Measurements from ENCODE around the gene C3AR1.
A peak's percentile ranks its signal among the peaks of the same experiment; 100 is the strongest.
"Not testable (repeated sequence)": the region's sequence is repeated elsewhere in the genome, so short reads cannot be mapped to it uniquely, and the experiment has no call there.

Gene C3AR1

DNA sequence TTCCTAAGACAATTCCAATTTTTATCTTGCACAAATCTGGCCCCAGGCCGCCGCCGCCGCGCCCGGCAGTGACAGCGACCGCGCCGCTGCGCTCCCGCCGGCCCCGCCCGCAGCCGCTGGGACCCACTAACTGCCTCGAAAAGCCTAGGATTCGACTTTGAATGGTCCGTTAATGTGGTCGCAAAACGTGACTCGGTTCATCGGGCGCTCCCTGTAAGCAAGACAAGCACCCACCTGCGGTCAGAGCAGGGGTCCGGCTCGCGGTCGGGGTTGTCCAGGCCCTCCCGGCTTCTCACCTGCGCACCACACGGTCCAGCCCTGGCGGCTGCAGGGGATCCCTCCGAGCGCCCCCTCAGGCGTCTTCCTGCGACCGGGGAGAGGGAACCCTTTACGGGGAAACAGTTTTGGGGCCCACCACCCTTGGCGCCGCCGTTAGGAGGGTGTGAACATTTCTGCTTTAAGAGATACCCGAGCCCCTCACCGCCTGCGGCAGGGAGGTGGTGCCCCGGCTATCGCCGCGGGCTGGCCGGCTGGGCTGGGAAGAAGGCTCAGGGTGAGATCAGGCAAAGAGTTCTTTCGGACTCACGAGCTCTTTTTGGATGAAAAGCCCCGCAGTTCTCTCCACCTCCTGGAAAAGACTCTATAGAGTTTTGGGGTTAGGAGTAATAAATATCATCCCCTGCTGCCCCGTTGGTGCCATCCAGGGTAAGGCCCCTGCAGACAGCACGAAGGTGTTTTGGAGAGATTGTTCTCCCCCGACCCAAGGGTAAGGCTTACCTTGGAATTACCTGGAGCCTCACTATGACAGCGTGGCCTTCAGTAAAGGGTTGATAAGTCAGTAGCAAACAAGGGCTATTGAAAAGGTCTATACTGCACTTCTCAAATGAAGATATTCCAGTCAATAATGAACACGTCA lies 47.2 kb downstream of the C3AR1 start:
- no peaks in the 10 kb centered on the region for H3K4me1 ChIP-seq (ENCODE audit: control insufficient read depth, low read depth, low read length)
- H3K27me3 ChIP-seq (ENCODE audit: control insufficient read depth, insufficient read depth, low read length) = peaks cover 3% of the 10 kb centered on the region
- no peaks in the 10 kb centered on the region for H3K36me3 ChIP-seq (ENCODE audit: control insufficient read depth, low read depth, low read length)
- H3K4me3 ChIP-seq (ENCODE audit: low read length) = peak overlapping the region; percentile 74
- H3K9me3 ChIP-seq (ENCODE audit: control insufficient read depth, low read depth, low read length) = no peaks in the 10 kb centered on the region
- H3K27ac ChIP-seq (ENCODE audit: low read length) = no peak overlapping the region
- no peak overlapping the region for H3K9ac ChIP-seq (ENCODE audit: low read length)

DNA sequence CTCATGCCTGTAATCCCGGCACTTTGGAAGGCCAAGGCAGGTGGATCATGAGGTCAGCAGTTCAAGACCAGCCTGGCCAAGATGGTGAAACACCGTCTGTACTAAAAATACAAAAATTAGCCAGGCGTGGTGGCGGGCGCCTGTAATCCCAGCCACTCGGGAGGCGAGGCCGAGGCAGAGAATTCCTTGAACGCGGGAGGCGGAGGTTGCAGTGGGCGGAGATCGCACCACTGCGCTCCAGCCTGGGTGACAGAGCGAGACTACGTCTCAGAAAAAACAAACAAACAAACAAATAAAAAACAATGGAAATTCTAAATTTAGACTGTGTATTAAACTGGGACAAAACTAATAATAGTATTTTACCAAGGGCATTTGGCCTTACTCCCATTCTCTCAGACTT lies 47.9 kb downstream of the C3AR1 start:
- H3K27ac ChIP-seq (ENCODE audit: low read length); H3K27me3 ChIP-seq (ENCODE audit: control insufficient read depth, insufficient read depth, low read length); H3K4me1 ChIP-seq (ENCODE audit: control insufficient read depth, low read depth, low read length); H3K9me3 ChIP-seq (ENCODE audit: control insufficient read depth, low read depth, low read length); H3K9ac ChIP-seq (ENCODE audit: low read length); H3K36me3 ChIP-seq (ENCODE audit: control insufficient read depth, low read depth, low read length): not testable (repeated sequence)
- peak overlapping the region; percentile 74 for H3K4me3 ChIP-seq (ENCODE audit: low read length)

DNA sequence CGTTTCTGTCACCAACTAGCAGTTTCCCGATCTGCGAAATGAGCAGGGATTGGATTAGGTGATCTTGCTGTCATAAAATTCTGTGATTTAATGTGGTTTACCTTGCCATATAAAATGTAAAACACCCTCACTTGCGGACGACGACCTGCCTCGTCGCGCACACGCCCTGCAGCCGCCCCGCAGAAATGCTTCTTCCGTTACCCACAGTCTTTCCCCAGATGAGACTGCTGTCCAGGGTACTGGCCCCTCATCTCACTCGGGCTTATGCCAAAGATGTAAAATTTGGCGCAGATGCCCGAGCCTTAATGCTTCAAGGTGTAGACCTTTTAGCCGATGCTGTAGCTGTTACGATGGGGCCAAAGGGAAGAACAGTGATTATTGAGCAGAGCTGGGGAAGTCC lies 51.3 kb downstream of the C3AR1 start:
- Histone ChIP-seq H3K27me3 (ENCODE audit: control insufficient read depth, insufficient read depth, low read length) (peaks cover 3% of the 10 kb centered on the region), H3K4me3 (ENCODE audit: low read length) (no peak overlapping the region), H3K9ac (ENCODE audit: low read length) (no peak overlapping the region)

DNA sequence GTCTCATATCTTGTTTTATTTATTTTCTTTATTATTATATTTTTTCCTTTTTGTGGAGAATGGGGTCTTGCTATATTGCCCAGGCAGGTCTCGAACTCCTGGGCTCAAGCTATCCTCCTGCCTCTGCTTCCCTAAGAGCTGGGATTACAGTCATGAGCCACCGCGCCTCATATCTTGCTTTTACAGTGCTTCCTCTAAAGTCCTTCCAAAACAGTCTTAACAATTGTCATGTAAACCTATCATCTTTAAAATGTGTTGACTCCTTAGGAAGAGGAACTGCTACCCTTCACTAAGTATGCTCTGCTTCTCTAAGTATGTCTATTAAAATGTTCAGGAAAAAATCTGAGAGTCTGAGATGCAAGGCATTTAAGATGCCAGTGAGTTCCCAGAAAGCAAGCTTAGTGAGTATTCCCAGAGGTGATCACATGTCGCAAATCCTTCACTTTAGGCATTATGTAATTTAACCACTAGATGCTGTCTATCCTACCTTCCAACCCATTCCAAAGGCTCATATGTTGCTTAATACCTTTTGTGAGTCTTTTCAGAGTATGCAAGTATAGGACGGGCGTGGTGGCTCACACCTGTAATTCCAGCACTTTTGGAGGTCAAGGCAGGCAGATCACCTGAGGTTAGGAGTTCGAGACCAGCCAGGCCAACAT lies 53.4 kb downstream of the C3AR1 start:
- Histone ChIP-seq H3K9me3 (ENCODE audit: control insufficient read depth, low read depth, low read length) (no peaks in the 10 kb centered on the region), H3K4me1 (ENCODE audit: control insufficient read depth, low read depth, low read length) (no peaks in the 10 kb centered on the region), H3K27ac (ENCODE audit: low read length) (no peak overlapping the region), H3K4me3 (ENCODE audit: low read length) (no peak overlapping the region), H3K9ac (ENCODE audit: low read length) (no peak overlapping the region), H3K27me3 (ENCODE audit: control insufficient read depth, insufficient read depth, low read length) (peaks cover 3% of the 10 kb centered on the region), H3K36me3 (ENCODE audit: control insufficient read depth, low read depth, low read length) (no peaks in the 10 kb centered on the region)

More for the DNA sequence above, 51.3 kb downstream of the C3AR1 start:
- Histone ChIP-seq H3K4me1 (ENCODE audit: control insufficient read depth, low read depth, low read length) (no peaks in the 10 kb centered on the region), H3K36me3 (ENCODE audit: control insufficient read depth, low read depth, low read length) (no peaks in the 10 kb centered on the region), H3K27ac (ENCODE audit: low read length) (no peak overlapping the region), H3K9me3 (ENCODE audit: control insufficient read depth, low read depth, low read length) (no peaks in the 10 kb centered on the region)

DNA sequence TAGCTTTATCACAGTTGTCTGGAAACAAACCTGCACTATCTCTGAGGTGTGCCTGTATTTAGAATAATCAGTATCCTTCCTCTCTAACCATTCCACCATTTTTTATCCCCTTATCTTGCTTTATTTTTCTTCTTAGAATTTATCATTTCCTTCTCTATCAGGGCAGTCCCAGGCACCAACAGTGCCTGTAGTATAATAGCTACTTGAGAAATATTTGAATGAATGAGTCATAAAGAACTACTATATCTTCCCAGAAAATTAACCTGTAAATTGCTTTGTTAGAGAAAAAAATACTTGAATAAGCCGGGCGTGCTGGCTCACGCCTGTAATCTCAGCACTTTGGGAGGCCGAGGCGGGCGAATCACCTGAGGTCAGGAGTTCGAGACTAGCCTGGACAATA lies 54.8 kb downstream of the C3AR1 start:
- H3K4me3 ChIP-seq (ENCODE audit: low read length) = no peak overlapping the region
- no peaks in the 10 kb centered on the region for H3K36me3 ChIP-seq (ENCODE audit: control insufficient read depth, low read depth, low read length)
- no peaks in the 10 kb centered on the region for H3K4me1 ChIP-seq (ENCODE audit: control insufficient read depth, low read depth, low read length)
- no peaks in the 10 kb centered on the region for H3K27me3 ChIP-seq (ENCODE audit: control insufficient read depth, insufficient read depth, low read length)
- H3K9ac ChIP-seq (ENCODE audit: low read length) = no peak overlapping the region
- no peak overlapping the region for H3K27ac ChIP-seq (ENCODE audit: low read length)
- no peaks in the 10 kb centered on the region for H3K9me3 ChIP-seq (ENCODE audit: control insufficient read depth, low read depth, low read length)
